Stimulated activated naive CD8-positive, alpha-beta T cell treated with anti-CD3 and anti-CD28 coated beads, Interleukin-15, amount 100 ng/mL, for 72 hours (primary cell): ENCODE data around the gene MAK.
"Not testable (repeated sequence)": the region's sequence is repeated elsewhere in the genome, so short reads cannot be mapped to it uniquely, and the experiment has no call there.

ENCODE experiments used
- ATAC-seq: fragments of 150-1000 bp; cut with Tn5 transposase; 2 replicates; pipeline ENCODE4 v1.10.0; 2021; ENCODE audit warnings: mild to moderate bottlenecking, moderate library complexity
- DNase-seq, 2 donors: peaks; one replicate each; pipeline ENCODE4 v3.0.0; 2021 to 2022
- H3K27ac Mint-ChIP-seq, 2 donors: one replicate each; pipeline ENCODE4 v1.8.0; 2022; ENCODE audit warnings: mild to moderate bottlenecking in 2 of 2, mixed read lengths in 2 of 2, moderate library complexity in 2 of 2
- H3K27me3 Mint-ChIP-seq: one replicate; pipeline ENCODE4 v1.8.0; 2022; ENCODE audit warnings: mixed read lengths
- H3K4me1 Mint-ChIP-seq: one replicate; pipeline ENCODE4 v1.8.0; 2022; ENCODE audit warnings: mild to moderate bottlenecking, mixed read lengths
- H3K4me3 Mint-ChIP-seq, 2 donors: one replicate each; pipeline ENCODE4 v1.8.0; 2022; ENCODE audit warnings: mild to moderate bottlenecking in 2 of 2, mixed read lengths in 2 of 2, moderate library complexity in 1 of 2
- H3K9me3 Mint-ChIP-seq, 2 donors: one replicate each; pipeline ENCODE4 v1.8.0; 2022; ENCODE audit warnings: mixed read lengths in 2 of 2

Gene MAK

DNA sequence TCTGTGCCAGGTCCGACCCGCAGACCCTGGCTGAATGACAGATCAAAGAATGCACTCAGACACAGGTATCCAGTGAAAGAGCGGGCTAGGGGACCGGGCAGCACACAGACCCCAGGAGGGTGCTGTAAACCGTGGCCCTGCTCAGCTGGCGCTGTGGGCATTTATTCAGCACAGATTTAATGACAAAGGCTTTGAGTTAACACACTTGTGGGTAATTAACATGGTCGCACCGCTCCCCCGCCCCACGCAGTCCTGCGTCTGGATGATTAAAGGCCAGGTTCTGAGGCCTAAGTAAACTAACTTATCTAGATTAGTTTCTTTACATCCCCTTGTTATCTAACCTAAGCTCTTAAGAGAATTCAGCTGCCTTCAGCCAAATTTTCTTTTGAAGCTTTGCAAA is 3.5 kb downstream of the MAK start:
- H3K4me1 Mint-ChIP-seq = peaks cover 28% of the 10 kb centered on the region
- H3K4me3 Mint-ChIP-seq = no peak overlapping the region
- peaks cover 29% of the 10 kb centered on the region for H3K27me3 Mint-ChIP-seq
- H3K9me3 Mint-ChIP-seq = peaks cover 8 to 11% of the 10 kb centered on the region in 2 donors
- DNase-seq (no peak), ATAC-seq (no peak)
- no peak overlapping the region for H3K27ac Mint-ChIP-seq

- H3K4me3 Mint-ChIP-seq = no peak overlapping the region
- H3K27me3 Mint-ChIP-seq = peaks cover 16% of the 10 kb centered on the region
- ATAC-seq (no peak), DNase-seq (no peak)
- no peak overlapping the region for H3K27ac Mint-ChIP-seq
- peaks cover 5 to 8% of the 10 kb centered on the region in 2 donors for H3K9me3 Mint-ChIP-seq
- no peaks in the 10 kb centered on the region for H3K4me1 Mint-ChIP-seq
Observed at GRCh38 chr6:10831609-10832008, 6.7 kb downstream of the MAK start.

GRCh38 chr6:10824819-10825218 is 13.5 kb downstream of the MAK start:
- Mint-ChIP-seq H3K4me1 (no peaks in the 10 kb centered on the region), H3K27ac (no peak overlapping the region), H3K4me3 (no peak overlapping the region), H3K9me3 (no peaks in the 10 kb centered on the region), H3K27me3 (no peaks in the 10 kb centered on the region)
- DNase-seq = no peak
- no peak for ATAC-seq

GRCh38 chr6:10824297-10824696 is 14.0 kb downstream of the MAK start:
- no peak overlapping the region for H3K4me3 Mint-ChIP-seq
- H3K9me3 Mint-ChIP-seq = no peaks in the 10 kb centered on the region
- no peak overlapping the region for H3K27ac Mint-ChIP-seq
- no peak for ATAC-seq
- DNase-seq = no peak
- no peaks in the 10 kb centered on the region for H3K27me3 Mint-ChIP-seq
- H3K4me1 Mint-ChIP-seq = no peaks in the 10 kb centered on the region

- H3K9me3 Mint-ChIP-seq, H3K27ac Mint-ChIP-seq, H3K4me3 Mint-ChIP-seq, DNase-seq, H3K27me3 Mint-ChIP-seq, ATAC-seq, H3K4me1 Mint-ChIP-seq: not testable (repeated sequence)
Observed at GRCh38 chr6:10814176-10814575, 24.2 kb downstream of the MAK start.

DNA sequence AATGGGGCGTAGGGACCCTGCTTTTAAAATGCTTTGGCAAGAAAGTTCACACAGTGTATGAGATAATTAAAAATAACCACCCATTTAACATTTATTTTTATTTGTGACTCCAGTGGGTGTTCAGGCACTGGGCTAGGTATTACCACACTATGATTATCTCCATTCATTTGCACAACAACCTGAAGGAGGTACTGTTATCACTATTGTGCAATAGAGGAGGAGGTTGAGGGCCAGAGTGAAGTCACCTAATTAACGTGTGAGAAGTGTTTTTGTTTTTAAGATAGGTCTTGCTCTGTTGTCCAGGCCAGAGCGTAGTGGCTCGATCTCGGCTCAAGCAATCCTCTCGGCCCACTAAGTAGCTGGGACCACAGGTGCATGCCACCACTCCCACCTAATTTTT is 29.2 kb downstream of the MAK start:
- Mint-ChIP-seq H3K27me3 (no peaks in the 10 kb centered on the region), H3K4me3 (no peak overlapping the region), H3K27ac (no peak overlapping the region), H3K9me3 (no peaks in the 10 kb centered on the region), H3K4me1 (no peaks in the 10 kb centered on the region)
- DNase-seq (no peak), ATAC-seq (no peak)

DNA sequence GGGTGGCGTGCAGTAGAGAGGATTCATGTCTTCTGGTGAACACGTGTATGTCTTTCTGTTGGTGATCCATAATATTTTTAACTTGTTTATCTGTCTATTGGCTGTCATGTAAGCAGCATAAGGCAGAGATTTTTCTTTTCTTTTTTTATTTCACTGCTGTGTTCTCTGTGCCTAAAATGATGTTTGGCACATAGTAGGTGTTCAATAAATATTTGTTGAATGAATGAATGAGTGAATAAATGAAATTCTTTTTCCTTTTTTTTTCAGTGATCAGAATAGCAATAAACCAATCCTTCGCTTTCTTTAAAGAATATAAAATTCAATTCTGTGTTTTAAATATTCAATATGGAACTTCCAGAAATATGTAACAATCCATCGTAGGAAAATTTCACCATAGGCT is 30.0 kb downstream of the MAK start:
- no peak for ATAC-seq
- DNase-seq = no peak
- Mint-ChIP-seq H3K27ac (no peak overlapping the region), H3K27me3 (no peaks in the 10 kb centered on the region), H3K9me3 (no peaks in the 10 kb centered on the region), H3K4me1 (no peaks in the 10 kb centered on the region), H3K4me3 (no peak overlapping the region)

DNA sequence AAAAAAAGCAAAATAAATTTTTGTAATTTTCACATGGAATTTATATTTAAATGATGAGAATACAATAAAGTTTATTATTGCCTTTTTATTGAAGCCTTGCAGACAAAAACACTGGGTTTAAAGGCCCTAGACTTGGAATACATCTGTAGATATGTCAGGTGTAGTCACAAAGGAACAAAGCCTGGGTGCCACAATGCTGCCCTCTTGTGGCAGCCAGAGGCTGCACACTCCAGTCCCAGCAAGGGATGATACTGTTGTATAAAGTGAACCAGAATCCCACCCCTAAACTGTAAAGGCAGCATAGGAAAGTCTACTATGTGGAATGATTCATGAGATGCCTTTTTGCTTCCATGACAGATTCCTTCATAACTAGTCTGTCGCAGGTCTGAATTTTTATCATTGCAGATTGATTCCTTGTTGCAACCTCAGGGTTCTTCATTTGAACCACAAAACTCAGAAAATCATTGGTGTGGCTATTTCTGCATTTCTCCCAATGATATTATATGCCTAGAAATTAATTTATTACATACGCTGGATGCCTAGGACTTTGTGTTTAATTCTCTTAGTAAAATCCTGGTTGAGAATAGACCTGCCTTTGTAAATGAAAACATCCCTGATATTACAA is 37.0 kb downstream of the MAK start:
- Mint-ChIP-seq H3K4me1 (no peaks in the 10 kb centered on the region), H3K27ac (no peak overlapping the region), H3K27me3 (no peaks in the 10 kb centered on the region), H3K9me3 (no peaks in the 10 kb centered on the region), H3K4me3 (no peak overlapping the region)
- DNase-seq = peak; percentile 51 to 65
- ATAC-seq = peak; percentile 83

GRCh38 chr6:10800810-10801209 is 37.5 kb downstream of the MAK start:
- ATAC-seq = no peak
- no peak for DNase-seq
- Mint-ChIP-seq H3K27me3 (no peaks in the 10 kb centered on the region), H3K4me3 (no peak overlapping the region), H3K27ac (no peak overlapping the region), H3K4me1 (no peaks in the 10 kb centered on the region), H3K9me3 (no peaks in the 10 kb centered on the region)

GRCh38 chr6:10794239-10794638 is 44.1 kb downstream of the MAK start:
- Mint-ChIP-seq H3K27ac (peak overlapping the region; percentile 72 to 74), H3K9me3 (no peaks in the 10 kb centered on the region), H3K27me3 (no peaks in the 10 kb centered on the region), H3K4me1 (peaks cover 6% of the 10 kb centered on the region), H3K4me3 (no peak overlapping the region)
- DNase-seq (no peak), ATAC-seq (no peak)

GRCh38 chr6:10793695-10794094 is 44.6 kb downstream of the MAK start:
- no peak for DNase-seq
- H3K9me3 Mint-ChIP-seq = no peaks in the 10 kb centered on the region
- H3K27ac Mint-ChIP-seq = no peak overlapping the region
- no peaks in the 10 kb centered on the region for H3K27me3 Mint-ChIP-seq
- peaks cover 6% of the 10 kb centered on the region for H3K4me1 Mint-ChIP-seq
- H3K4me3 Mint-ChIP-seq = no peak overlapping the region
- no peak for ATAC-seq

DNA sequence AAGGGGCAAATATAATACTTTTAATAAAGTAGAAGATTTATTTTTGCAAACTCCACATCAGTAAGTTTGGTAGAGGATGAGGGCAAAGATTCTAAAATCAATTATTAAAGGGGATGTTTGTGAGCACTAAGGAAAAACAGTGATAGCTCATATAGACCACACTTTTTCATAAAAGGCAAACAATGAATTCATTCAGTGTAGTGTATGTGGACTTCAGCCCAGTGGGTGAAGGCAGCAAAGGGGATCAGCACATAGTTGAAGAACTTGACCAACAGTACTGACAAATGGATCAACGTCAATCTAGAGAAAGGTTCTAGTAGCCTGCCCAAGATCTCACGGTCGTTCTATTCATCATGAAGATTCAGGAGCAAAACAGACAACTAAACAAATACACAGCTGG is 45.3 kb downstream of the MAK start:
- Mint-ChIP-seq H3K9me3 (no peaks in the 10 kb centered on the region), H3K27ac (no peak overlapping the region), H3K4me1 (peaks cover 6% of the 10 kb centered on the region), H3K27me3 (no peaks in the 10 kb centered on the region), H3K4me3 (no peak overlapping the region)
- no peak for ATAC-seq
- DNase-seq = no peak

GRCh38 chr6:10792101-10792500 is 46.2 kb downstream of the MAK start:
- no peaks in the 10 kb centered on the region for H3K9me3 Mint-ChIP-seq
- no peak for DNase-seq
- H3K4me1 Mint-ChIP-seq = peaks cover 6% of the 10 kb centered on the region
- H3K4me3 Mint-ChIP-seq = no peak overlapping the region
- no peaks in the 10 kb centered on the region for H3K27me3 Mint-ChIP-seq
- ATAC-seq = no peak
- H3K27ac Mint-ChIP-seq = no peak overlapping the region

GRCh38 chr6:10791673-10792072 is 46.7 kb downstream of the MAK start:
- peaks cover 6% of the 10 kb centered on the region for H3K4me1 Mint-ChIP-seq
- H3K4me3 Mint-ChIP-seq = no peak overlapping the region
- DNase-seq (no peak), ATAC-seq (no peak)
- no peaks in the 10 kb centered on the region for H3K9me3 Mint-ChIP-seq
- no peak overlapping the region for H3K27ac Mint-ChIP-seq
- H3K27me3 Mint-ChIP-seq = no peaks in the 10 kb centered on the region

GRCh38 chr6:10779076-10779475 is 59.3 kb downstream of the MAK start:
- DNase-seq = no peak
- Mint-ChIP-seq H3K27ac (no peak overlapping the region), H3K4me1 (peaks cover 4% of the 10 kb centered on the region), H3K27me3 (no peaks in the 10 kb centered on the region), H3K9me3 (no peaks in the 10 kb centered on the region), H3K4me3 (no peak overlapping the region)
- ATAC-seq = no peak

DNA sequence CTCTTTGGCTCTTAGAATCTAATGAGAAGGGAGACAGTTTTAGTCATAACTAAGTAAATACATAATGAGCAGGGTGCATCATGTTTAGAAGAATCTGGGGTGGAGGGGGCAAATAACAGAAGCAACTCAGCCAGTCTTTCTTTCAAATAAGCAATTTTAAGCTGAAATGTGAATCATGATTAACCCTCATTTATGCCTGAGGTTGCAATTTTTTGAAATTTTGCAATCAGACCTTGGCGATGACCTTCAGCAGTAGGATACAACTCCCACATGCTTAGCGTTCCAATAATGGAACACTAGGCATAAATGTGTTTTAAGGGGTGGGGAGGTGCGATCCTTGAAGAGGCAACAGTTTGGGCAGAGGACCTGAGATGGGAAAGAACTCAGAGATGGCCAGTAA is 60.1 kb downstream of the MAK start:
- Mint-ChIP-seq H3K9me3 (no peaks in the 10 kb centered on the region), H3K27ac (no peak overlapping the region), H3K27me3 (no peaks in the 10 kb centered on the region), H3K4me3 (no peak overlapping the region), H3K4me1 (peaks cover 4% of the 10 kb centered on the region)
- no peak for DNase-seq
- no peak for ATAC-seq

GRCh38 chr6:10771371-10771894 is 66.9 kb downstream of the MAK start:
- DNase-seq (no peak), ATAC-seq (no peak)
- Mint-ChIP-seq H3K4me3 (no peak overlapping the region), H3K27me3 (no peaks in the 10 kb centered on the region), H3K9me3 (no peaks in the 10 kb centered on the region), H3K4me1 (peaks cover 4% of the 10 kb centered on the region), H3K27ac (no peak overlapping the region)
